ENCODE data around the gene LHFPL2.

The LHFPL2 gene

DNA sequence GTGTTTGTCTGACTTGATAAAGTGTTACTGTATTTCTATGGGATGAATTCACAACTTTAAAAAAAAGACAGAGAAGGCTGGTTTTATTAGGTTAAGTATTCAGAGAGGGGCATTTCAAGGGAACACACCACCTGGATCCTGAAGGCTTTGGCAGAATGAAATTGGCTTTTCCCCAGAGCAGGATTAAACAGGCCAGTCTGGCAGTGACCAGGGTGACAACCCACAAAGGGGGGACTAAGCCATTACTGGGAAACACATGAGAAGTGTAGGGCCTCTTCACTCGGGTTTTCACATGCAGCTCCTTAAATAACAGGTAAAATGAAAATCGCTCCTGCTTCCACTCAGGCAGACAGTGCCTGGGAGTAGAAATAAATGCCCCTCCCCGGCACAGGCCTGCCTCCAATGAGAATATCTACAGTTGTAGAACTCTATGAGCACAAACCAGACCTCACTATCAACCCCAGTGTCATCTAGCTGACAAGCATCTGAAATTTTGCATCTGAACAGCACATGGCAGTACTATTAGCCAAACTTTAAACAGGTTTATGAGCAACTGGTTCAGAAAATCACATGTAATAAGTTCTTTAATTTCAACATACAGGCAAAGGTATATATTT is 85.8 kb downstream of the LHFPL2 start:
- TF ChIP-seq, protein P1, sequence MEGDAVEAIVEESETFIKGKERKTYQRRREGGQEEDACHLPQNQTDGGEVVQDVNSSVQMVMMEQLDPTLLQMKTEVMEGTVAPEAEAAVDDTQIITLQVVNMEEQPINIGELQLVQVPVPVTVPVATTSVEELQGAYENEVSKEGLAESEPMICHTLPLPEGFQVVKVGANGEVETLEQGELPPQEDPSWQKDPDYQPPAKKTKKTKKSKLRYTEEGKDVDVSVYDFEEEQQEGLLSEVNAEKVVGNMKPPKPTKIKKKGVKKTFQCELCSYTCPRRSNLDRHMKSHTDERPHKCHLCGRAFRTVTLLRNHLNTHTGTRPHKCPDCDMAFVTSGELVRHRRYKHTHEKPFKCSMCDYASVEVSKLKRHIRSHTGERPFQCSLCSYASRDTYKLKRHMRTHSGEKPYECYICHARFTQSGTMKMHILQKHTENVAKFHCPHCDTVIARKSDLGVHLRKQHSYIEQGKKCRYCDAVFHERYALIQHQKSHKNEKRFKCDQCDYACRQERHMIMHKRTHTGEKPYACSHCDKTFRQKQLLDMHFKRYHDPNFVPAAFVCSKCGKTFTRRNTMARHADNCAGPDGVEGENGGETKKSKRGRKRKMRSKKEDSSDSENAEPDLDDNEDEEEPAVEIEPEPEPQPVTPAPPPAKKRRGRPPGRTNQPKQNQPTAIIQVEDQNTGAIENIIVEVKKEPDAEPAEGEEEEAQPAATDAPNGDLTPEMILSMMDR (IDR thresholded peaks at IDR 0.05; ENCODE audit: low read depth, low read length, missing control alignments), result no peak
- no peak for DNase-seq (ENCODE audit: low read depth)
- no peak overlapping the region for H3K4me3 ChIP-seq (ENCODE audit: low read depth, low read length)

DNA sequence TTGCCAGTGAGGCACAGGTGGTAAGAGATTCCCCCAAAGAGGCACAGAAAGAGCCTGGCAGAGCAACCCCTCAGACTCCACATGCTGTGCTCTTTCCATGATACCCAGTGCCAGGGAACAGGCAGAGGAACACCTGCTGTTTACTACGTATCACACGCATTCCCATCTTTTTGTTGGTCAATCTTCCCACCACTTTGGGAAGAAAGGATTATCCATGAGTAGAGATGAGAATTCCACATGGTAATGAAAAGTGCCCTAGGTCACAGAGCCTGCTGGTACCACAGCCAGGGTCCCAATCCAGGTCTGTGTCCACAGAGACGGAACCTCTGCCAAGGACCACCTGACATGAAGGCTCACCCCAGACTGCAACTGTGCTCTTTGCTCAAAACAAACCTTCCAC is 86.6 kb downstream of the LHFPL2 start:
- no peak overlapping the region for H3K4me3 ChIP-seq (ENCODE audit: low read depth, low read length)
- TF ChIP-seq, protein P1 (IDR thresholded peaks at IDR 0.05; ENCODE audit: low read depth, low read length, missing control alignments), result no peak
- no peak for DNase-seq (ENCODE audit: low read depth)

DNA sequence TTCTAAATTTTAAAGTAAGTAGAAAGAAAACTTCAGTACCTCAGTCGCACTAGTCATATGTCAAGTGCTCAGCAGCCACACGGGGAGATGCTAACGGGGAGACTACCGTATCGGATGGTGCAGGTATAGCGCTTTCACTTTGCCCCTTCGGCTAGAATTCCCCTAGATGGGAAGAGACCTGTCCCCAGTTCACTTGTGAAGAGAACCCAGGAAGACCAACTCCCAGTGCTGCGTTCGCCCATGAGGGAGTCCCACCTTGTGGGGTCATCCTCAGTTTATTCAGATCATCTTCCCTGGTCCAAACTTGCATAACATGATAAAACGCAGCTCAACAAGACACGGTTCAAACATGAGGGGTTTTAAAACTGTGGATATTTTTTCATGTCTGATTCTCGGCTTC is 87.3 kb downstream of the LHFPL2 start:
- TF ChIP-seq, protein P1 (IDR thresholded peaks at IDR 0.05; ENCODE audit: low read depth, low read length, missing control alignments), result no peak
- DNase-seq (ENCODE audit: low read depth), result no peak
- H3K4me3 ChIP-seq (ENCODE audit: low read depth, low read length), result no peak overlapping the region

DNA sequence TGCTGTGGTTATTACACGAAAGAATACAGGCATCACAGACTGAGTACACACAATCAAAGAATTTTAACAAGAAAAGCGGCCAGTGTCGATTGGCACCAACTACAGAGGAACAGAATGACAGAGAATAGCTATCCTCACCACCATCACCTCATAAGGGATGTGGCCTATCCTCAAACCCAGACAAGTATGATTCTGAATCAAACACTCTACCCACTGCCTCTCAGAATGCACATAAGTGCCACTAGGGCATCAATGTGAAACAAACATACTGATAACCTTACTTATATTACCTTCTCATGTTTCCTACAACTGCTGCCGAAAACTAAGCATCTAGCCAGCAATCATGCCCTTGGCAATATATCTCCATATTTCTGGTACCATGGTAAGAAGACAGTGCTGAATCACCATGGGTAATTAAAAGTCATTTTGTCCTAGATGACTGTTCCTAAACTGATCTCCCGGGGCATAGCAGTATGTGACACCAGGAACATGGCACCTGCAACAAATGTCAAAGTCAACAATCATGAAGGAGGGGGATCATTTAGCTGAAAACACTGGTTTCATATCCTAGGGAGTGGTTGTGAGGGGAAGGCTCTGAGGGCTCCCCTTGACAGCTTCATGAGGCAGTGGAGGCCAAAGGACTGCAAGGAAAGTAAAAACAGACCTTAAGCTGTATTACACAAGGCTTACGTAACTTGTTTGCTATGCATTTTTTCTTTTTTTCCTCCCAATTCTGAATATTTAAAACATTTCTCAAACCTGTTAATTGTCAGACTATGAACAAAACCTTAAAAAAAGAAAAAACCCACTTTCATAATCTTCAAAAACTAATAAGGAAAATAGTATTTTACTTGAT is 88.3 kb downstream of the LHFPL2 start:
- TF ChIP-seq, protein P1 (IDR thresholded peaks at IDR 0.05; ENCODE audit: low read depth, low read length, missing control alignments), result no peak
- H3K4me3 ChIP-seq (ENCODE audit: low read depth, low read length), result no peak overlapping the region
- no peak for DNase-seq (ENCODE audit: low read depth)

DNA sequence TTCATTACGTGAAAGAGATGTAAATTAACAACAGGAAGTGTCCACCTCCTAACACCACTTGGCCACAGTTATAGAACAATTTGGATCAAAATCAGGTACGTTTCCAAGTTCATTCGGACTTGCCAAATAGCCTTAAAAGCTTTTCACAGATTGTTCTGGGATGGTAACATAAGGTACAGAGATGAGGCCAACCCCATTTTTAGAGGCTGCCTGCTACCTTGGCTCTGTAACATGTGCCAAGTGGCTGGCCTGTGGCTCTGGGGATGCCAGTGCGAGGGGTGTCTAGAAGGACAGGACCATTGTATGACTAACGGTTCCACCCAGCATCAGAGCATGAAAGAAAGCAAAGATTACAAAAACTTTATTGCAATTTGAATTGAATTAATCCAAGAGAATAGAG is 91.0 kb downstream of the LHFPL2 start:
- TF ChIP-seq, protein P1 (IDR thresholded peaks at IDR 0.05; ENCODE audit: low read depth, low read length, missing control alignments), result no peak
- no peak overlapping the region for H3K4me3 ChIP-seq (ENCODE audit: low read depth, low read length)
- no peak for DNase-seq (ENCODE audit: low read depth)

DNA sequence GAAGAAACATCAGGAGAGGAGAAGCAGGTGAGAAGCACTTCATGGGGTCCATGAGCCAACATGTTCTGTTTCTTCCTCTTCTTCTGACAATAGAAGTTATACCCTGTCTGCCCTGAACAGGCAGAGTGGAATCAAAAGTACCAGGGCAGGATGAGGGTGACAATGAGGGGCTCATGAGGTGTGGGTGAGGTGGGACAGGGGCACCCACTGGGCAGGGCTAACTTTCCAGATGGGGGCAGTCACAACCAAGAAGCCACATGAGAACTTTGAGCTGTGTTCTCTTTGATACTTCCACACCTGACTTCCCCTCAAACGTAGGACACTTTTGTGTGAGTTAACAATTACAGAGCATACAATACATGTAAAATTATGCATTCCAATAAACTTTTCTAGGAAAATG is 92.7 kb downstream of the LHFPL2 start:
- TF ChIP-seq, protein P1 (IDR thresholded peaks at IDR 0.05; ENCODE audit: low read depth, low read length, missing control alignments), result peak; percentile 5
- no peak overlapping the region for H3K4me3 ChIP-seq (ENCODE audit: low read depth, low read length)
- no peak for DNase-seq (ENCODE audit: low read depth)

All from GM12864 (cell line).